ENCODE data around the gene PRRC2A. TPM values are rescaled to one million over a fixed set of nuclear protein-coding genes. Genes with fewer than 3 reads are reported as not detected.

The PRRC2A gene
- total and polyA plus RNA-seq, 7 experiments from 2014 or later, result 3.9 to 238 (median 223) TPM

DNA sequence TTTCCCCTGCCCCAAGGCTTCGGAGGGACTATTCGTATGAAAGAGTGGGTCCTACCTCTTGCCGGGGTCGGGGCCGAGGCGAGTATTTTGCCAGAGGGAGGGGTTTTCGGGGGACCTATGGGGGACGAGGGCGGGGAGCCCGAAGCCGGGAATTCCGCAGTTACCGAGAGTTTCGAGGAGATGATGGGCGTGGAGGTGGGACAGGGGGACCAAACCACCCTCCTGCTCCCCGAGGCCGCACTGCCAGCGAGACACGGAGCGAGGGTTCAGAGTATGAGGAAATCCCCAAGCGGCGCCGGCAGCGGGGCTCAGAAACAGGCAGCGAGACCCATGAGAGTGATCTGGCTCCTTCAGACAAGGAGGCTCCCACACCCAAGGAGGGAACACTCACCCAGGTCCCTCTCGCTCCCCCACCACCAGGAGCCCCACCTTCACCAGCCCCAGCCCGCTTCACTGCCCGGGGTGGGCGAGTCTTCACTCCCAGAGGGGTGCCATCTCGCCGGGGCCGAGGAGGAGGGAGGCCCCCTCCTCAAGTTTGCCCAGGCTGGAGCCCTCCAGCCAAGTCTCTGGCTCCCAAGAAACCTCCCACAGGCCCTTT is 11.3 kb downstream of the PRRC2A start:
- Histone ChIP-seq H3K4me3 (ENCODE audit: low read length) (no peak overlapping the region), H3K36me3 (ENCODE audit: control insufficient read depth in 2 of 3, insufficient read depth in 3 of 3, low read length in 3 of 3) (peaks cover 16 to 100% (median 26%) of the 10 kb centered on the region in 3 experiments), H3K9me3 (ENCODE audit: control insufficient read depth in 2 of 3, low read length in 3 of 3) (no peaks in the 10 kb centered on the region), H3K4me1 (ENCODE audit: control insufficient read depth in 2 of 2, insufficient read depth in 2 of 2, low read length in 2 of 2) (no peaks in the 10 kb centered on the region), H3K27ac (ENCODE audit: low read depth, low read length) (no peak overlapping the region), H3K27me3 (ENCODE audit: control insufficient read depth in 2 of 2, insufficient read depth in 2 of 2, low read length in 2 of 2) (no peaks in the 10 kb centered on the region)
- POLR2A ChIA-PET, result no interaction called here
- no peak for DNase-seq
- H3K4me1 Mint-ChIP-seq, result peaks cover 0 to 17% (median 0%) of the 10 kb centered on the region in 7 donors
- H3K36me3 Mint-ChIP-seq, result peaks cover 15 to 56% (median 24%) of the 10 kb centered on the region in 5 donors
- no peak overlapping the region for H3K4me3 Mint-ChIP-seq
- peak overlapping the region in 1 of 9 donors; percentile 8 for H3K27ac Mint-ChIP-seq
- H3K27me3 Mint-ChIP-seq, result no peaks in the 10 kb centered on the region
- no peak for ATAC-seq
- H3K9me3 Mint-ChIP-seq, result no peaks in the 10 kb centered on the region
- CTCF ChIA-PET, result no interaction called here
- intact Hi-C loops (cut with micrococcal nuclease), result no loop called here

DNA sequence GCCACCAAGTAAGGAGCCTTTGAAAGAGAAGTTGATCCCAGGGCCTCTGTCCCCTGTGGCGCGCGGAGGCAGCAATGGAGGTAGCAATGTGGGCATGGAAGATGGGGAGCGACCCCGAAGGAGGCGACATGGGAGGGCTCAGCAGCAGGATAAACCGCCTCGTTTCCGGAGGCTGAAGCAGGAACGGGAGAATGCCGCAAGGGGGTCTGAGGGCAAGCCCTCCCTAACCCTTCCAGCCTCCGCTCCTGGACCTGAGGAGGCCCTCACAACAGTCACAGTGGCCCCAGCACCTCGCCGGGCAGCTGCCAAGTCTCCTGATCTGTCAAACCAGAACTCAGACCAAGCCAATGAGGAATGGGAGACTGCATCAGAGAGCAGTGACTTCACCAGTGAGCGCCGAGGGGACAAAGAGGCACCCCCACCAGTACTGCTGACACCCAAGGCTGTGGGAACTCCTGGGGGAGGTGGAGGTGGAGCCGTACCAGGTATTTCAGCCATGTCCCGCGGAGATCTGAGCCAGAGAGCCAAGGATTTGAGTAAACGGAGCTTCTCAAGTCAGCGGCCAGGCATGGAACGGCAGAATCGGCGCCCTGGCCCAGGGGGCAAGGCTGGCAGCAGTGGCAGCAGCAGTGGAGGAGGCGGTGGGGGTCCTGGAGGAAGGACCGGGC is 11.9 kb downstream of the PRRC2A start:
- H3K4me3 ChIP-seq (ENCODE audit: low read length), result no peak overlapping the region
- Mint-ChIP-seq H3K4me3 (no peak overlapping the region), H3K27me3 (no peaks in the 10 kb centered on the region), H3K27ac (peak overlapping the region in 2 of 9 donors; percentile 33 to 38), H3K9me3 (no peaks in the 10 kb centered on the region), H3K4me1 (peaks cover 0 to 14% (median 0%) of the 10 kb centered on the region in 7 donors), H3K36me3 (peaks cover 15 to 55% (median 20%) of the 10 kb centered on the region in 5 donors)
- H3K9me3 ChIP-seq (ENCODE audit: control insufficient read depth in 2 of 3, low read length in 3 of 3), result no peaks in the 10 kb centered on the region
- H3K36me3 ChIP-seq (ENCODE audit: control insufficient read depth in 2 of 3, insufficient read depth in 3 of 3, low read length in 3 of 3), result peaks cover 15 to 100% (median 21%) of the 10 kb centered on the region in 3 experiments
- no peak overlapping the region for H3K27ac ChIP-seq (ENCODE audit: low read depth, low read length)
- no peak for DNase-seq
- H3K27me3 ChIP-seq (ENCODE audit: control insufficient read depth in 2 of 2, insufficient read depth in 2 of 2, low read length in 2 of 2), result no peaks in the 10 kb centered on the region
- H3K4me1 ChIP-seq (ENCODE audit: control insufficient read depth in 2 of 2, insufficient read depth in 2 of 2, low read length in 2 of 2), result no peaks in the 10 kb centered on the region
- CTCF ChIA-PET, result no interaction called here
- POLR2A ChIA-PET, result no interaction called here
- intact Hi-C loops (cut with micrococcal nuclease), result no loop called here
- ATAC-seq, result no peak

DNA sequence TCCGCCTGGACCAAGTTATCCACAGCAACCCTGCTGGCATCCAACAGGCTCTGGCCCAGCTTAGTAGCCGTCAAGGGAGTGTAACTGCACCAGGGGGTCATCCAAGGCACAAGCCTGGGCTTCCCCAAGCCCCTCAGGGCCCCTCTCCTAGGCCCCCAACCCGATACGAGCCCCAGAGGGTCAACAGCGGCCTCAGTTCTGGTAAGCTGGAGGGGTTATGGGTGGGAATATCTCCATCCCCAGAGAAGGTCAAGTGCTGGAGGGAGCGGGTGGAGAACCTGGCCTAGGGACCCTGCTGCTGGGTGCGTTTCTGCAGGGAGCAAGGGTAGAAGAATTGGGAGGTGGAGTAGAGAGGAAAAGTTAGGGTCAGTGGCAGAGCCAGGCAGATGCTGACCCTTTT is 12.9 kb downstream of the PRRC2A start:
- H3K27ac Mint-ChIP-seq, result peak overlapping the region in 1 of 9 donors; percentile 51
- Histone ChIP-seq H3K27me3 (ENCODE audit: control insufficient read depth in 2 of 2, insufficient read depth in 2 of 2, low read length in 2 of 2) (no peaks in the 10 kb centered on the region), H3K4me3 (ENCODE audit: low read length) (no peak overlapping the region), H3K27ac (ENCODE audit: low read depth, low read length) (no peak overlapping the region), H3K36me3 (ENCODE audit: control insufficient read depth in 2 of 3, insufficient read depth in 3 of 3, low read length in 3 of 3) (peaks cover 15 to 97% (median 21%) of the 10 kb centered on the region in 3 experiments), H3K9me3 (ENCODE audit: control insufficient read depth in 2 of 3, low read length in 3 of 3) (no peaks in the 10 kb centered on the region), H3K4me1 (ENCODE audit: control insufficient read depth in 2 of 2, insufficient read depth in 2 of 2, low read length in 2 of 2) (no peaks in the 10 kb centered on the region)
- H3K9me3 Mint-ChIP-seq, result no peaks in the 10 kb centered on the region
- DNase-seq (no peak), ATAC-seq (no peak)
- no peaks in the 10 kb centered on the region for H3K27me3 Mint-ChIP-seq
- CTCF ChIA-PET, result interaction anchor here (1.7 kb wide), 1 partner anchor 18 kb away, joined by 4 read pairs; no protein-coding TSS in a partner anchor
- H3K4me3 Mint-ChIP-seq, result no peak overlapping the region
- peaks cover 0 to 5% (median 0%) of the 10 kb centered on the region in 7 donors for H3K4me1 Mint-ChIP-seq
- H3K36me3 Mint-ChIP-seq, result peaks cover 8 to 50% (median 19%) of the 10 kb centered on the region in 5 donors
- POLR2A ChIA-PET, result interaction anchor here (1.0 to 1.1 kb wide), 2 partner anchors 18 to 51 kb away, joined by 3 read pairs; partner anchors contain the start of gene LTB
- intact Hi-C loops (cut with micrococcal nuclease), result no loop called here

DNA sequence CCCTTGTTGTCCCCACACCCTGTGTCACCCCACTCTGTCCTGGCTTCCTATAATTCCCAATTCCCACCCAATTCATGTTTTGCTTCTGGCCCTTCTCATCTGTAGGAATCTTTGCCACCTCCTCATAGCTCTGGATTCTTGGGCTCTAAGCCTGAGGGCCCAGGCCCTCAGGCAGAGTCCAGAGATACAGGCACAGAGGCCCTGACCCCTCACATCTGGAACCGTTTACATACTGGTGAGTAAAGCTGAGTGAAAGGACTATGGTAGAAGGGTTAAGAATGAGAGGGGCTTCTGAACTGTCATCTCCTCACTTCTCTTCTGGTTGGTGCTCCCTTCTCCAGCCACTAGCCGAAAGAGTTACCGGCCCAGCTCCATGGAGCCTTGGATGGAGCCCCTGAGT is 13.6 kb downstream of the PRRC2A start:
- intact Hi-C loops (cut with micrococcal nuclease), result no loop called here
- POLR2A ChIA-PET, result interaction anchor here (0.9 to 1.0 kb wide), 2 partner anchors 52 to 54 kb away, joined by 3 read pairs; partner anchors contain the start of gene LTB
- DNase-seq (no peak), ATAC-seq (no peak)
- Histone ChIP-seq H3K27me3 (ENCODE audit: control insufficient read depth in 2 of 2, insufficient read depth in 2 of 2, low read length in 2 of 2) (no peaks in the 10 kb centered on the region), H3K4me3 (ENCODE audit: low read length) (no peak overlapping the region), H3K27ac (ENCODE audit: low read depth, low read length) (no peak overlapping the region), H3K36me3 (ENCODE audit: control insufficient read depth in 2 of 3, insufficient read depth in 3 of 3, low read length in 3 of 3) (peaks cover 15 to 94% (median 18%) of the 10 kb centered on the region in 3 experiments), H3K9me3 (ENCODE audit: control insufficient read depth in 2 of 3, low read length in 3 of 3) (no peaks in the 10 kb centered on the region), H3K4me1 (ENCODE audit: control insufficient read depth in 2 of 2, insufficient read depth in 2 of 2, low read length in 2 of 2) (no peaks in the 10 kb centered on the region)
- Mint-ChIP-seq H3K36me3 (peaks cover 8 to 44% (median 19%) of the 10 kb centered on the region in 5 donors), H3K27ac (peak overlapping the region in 3 of 9 donors; percentile 27 to 76 (median 46)), H3K27me3 (no peaks in the 10 kb centered on the region), H3K4me3 (no peak overlapping the region), H3K9me3 (no peaks in the 10 kb centered on the region), H3K4me1 (peaks cover 0 to 5% (median 0%) of the 10 kb centered on the region in 7 donors)
- CTCF ChIA-PET, result interaction anchor here (1.7 kb wide), 1 partner anchor 17 kb away, joined by 4 read pairs; no protein-coding TSS in a partner anchor

DNA sequence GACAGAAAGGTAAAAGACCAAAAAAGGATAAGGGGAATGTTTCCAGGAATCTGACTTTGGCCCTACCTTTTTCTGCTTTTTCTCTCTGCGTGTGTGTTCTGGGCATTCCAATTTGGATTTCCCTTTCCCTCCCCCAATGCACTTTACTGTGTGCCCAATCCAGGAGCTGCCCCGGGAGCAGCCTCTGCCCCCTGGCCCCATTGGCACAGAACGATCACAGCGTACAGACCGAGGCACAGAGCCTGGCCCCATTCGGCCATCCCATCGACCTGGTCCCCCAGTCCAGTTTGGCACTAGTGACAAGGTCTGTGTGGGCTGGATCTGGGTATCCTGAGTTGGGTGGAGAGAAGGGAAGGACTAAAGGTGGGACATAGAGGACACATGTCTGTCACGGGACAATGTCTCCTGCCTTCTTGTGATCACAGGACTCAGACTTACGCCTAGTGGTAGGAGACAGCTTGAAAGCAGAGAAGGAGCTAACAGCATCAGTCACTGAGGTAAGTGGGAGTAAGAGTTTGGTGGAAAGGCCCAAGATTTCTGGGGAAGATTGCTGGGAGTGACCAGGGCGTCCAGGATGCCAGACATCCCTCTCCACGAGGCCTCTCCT is 14.6 kb downstream of the PRRC2A start:
- Histone ChIP-seq H3K4me1 (ENCODE audit: control insufficient read depth in 2 of 2, insufficient read depth in 2 of 2, low read length in 2 of 2) (no peaks in the 10 kb centered on the region), H3K27me3 (ENCODE audit: control insufficient read depth in 2 of 2, insufficient read depth in 2 of 2, low read length in 2 of 2) (no peaks in the 10 kb centered on the region), H3K27ac (ENCODE audit: low read depth, low read length) (no peak overlapping the region), H3K36me3 (ENCODE audit: control insufficient read depth in 2 of 3, insufficient read depth in 3 of 3, low read length in 3 of 3) (peaks cover 19 to 94% (median 22%) of the 10 kb centered on the region in 3 experiments), H3K4me3 (ENCODE audit: low read length) (no peak overlapping the region), H3K9me3 (ENCODE audit: control insufficient read depth in 2 of 3, low read length in 3 of 3) (no peaks in the 10 kb centered on the region)
- H3K36me3 Mint-ChIP-seq, result peaks cover 8 to 41% (median 19%) of the 10 kb centered on the region in 5 donors
- H3K4me1 Mint-ChIP-seq, result peaks cover 0 to 10% (median 0%) of the 10 kb centered on the region in 7 donors
- intact Hi-C loops (cut with micrococcal nuclease), result no loop called here
- DNase-seq (no peak), ATAC-seq (peak; percentile 23)
- H3K9me3 Mint-ChIP-seq, result no peaks in the 10 kb centered on the region
- POLR2A ChIA-PET, result interaction anchor here (0.8 kb wide), 1 partner anchor 37 kb away, joined by 3 read pairs; no protein-coding TSS in a partner anchor
- H3K27me3 Mint-ChIP-seq, result no peaks in the 10 kb centered on the region
- CTCF ChIA-PET, result interaction anchor here (0.7 to 1.7 kb wide), 2 partner anchors 16 to 37 kb away, joined by 3 to 4 read pairs; no protein-coding TSS in a partner anchor
- H3K27ac Mint-ChIP-seq, result peak overlapping the region in 4 of 9 donors; percentile 40 to 60 (median 51)
- no peak overlapping the region for H3K4me3 Mint-ChIP-seq

DNA sequence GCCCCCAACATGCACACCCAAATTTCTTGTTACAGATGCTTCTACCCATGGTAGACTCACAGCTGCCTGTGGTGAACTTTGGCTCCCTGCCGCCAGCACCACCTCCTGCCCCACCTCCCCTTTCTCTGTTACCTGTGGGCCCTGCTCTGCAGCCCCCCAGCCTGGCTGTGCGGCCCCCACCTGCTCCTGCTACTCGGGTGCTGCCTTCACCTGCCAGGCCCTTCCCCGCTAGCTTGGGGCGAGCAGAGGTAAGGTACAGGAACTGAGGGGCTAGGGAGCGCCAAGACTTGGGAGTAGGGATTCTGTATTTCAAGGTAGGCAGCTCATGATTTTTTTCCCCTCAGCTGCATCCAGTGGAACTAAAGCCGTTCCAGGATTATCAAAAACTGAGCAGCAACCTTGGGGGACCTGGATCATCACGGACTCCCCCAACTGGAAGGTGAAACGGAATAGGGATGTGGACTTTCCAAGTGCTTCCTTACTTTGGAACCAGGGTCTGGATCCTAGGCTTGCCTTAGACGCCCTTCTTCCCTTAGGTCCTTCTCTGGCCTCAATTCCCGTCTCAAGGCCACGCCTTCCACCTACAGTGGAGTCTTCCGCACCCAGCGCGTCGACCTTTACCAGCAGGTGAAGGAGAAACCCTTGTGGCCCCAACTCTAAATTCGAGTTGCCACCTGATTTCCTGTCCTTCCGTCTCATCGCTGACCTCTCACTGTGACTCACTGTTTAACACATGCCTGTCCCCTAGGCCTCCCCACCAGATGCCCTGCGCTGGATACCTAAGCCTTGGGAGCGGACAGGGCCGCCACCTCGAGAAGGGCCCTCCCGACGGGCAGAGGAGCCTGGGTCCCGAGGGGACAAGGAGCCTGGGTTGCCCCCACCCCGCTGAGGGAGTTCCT is 16.4 kb downstream of the PRRC2A start:
- Histone ChIP-seq H3K36me3 (ENCODE audit: control insufficient read depth in 2 of 3, insufficient read depth in 3 of 3, low read length in 3 of 3) (peaks cover 33 to 94% (median 33%) of the 10 kb centered on the region in 3 experiments), H3K4me3 (ENCODE audit: low read length) (no peak overlapping the region), H3K27me3 (ENCODE audit: control insufficient read depth in 2 of 2, insufficient read depth in 2 of 2, low read length in 2 of 2) (no peaks in the 10 kb centered on the region), H3K27ac (ENCODE audit: low read depth, low read length) (no peak overlapping the region), H3K4me1 (ENCODE audit: control insufficient read depth in 2 of 2, insufficient read depth in 2 of 2, low read length in 2 of 2) (no peaks in the 10 kb centered on the region), H3K9me3 (ENCODE audit: control insufficient read depth in 2 of 3, low read length in 3 of 3) (no peaks in the 10 kb centered on the region)
- peak overlapping the region in 4 of 9 donors; percentile 51 to 56 (median 54) for H3K27ac Mint-ChIP-seq
- DNase-seq, result no peak
- peaks cover 0 to 45% (median 12%) of the 10 kb centered on the region in 5 donors for H3K36me3 Mint-ChIP-seq
- H3K9me3 Mint-ChIP-seq, result no peaks in the 10 kb centered on the region
- H3K27me3 Mint-ChIP-seq, result no peaks in the 10 kb centered on the region
- intact Hi-C loops (cut with micrococcal nuclease), result no loop called here
- no peak for ATAC-seq
- POLR2A ChIA-PET, result interaction anchor here (1.2 to 2.4 kb wide), 2 partner anchors 12 to 15 kb away, joined by 4 to 12 read pairs; partner anchors contain the start of gene PRRC2A
- no peak overlapping the region for H3K4me3 Mint-ChIP-seq
- peaks cover 0 to 10% (median 0%) of the 10 kb centered on the region in 7 donors for H3K4me1 Mint-ChIP-seq
- CTCF ChIA-PET, result no interaction called here

Data from naive thymus-derived CD4-positive, alpha-beta T cell (primary cell).